ENCODE data around the gene GAS2L3. TPM values are rescaled to one million over a fixed set of nuclear protein-coding genes. Genes with fewer than 3 reads are reported as not detected.

GAS2L3 gene
- total and polyA plus RNA-seq, 8 donors = 0.56 to 5.5 (median 0.81) TPM

DNA sequence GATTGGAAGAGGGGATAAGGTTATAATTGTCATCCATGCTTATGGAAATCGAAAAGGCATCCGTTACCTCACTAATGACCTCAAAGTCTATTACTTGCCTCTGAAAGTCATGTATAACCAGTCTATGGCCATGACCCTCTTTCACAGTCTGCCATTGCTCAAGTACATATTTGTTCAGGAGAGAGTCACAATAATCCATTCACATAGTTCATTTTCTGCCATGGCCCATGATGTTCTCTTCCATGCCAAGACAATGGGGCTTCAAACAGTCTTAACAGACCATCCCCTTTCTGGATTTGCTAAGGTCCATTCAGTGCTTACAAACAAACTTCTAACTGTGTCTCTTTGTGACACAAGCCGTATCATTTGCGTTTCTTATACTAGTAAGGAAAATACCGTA lies 5.4 kb downstream of the GAS2L3 start:
- ATAC-seq = no peak
- 89 to 93% methylated on average over 5 of the region's 5 CpGs for WGBS, 2 donors
- intact Hi-C loops (cut with DNase I) = no loop called here

DNA sequence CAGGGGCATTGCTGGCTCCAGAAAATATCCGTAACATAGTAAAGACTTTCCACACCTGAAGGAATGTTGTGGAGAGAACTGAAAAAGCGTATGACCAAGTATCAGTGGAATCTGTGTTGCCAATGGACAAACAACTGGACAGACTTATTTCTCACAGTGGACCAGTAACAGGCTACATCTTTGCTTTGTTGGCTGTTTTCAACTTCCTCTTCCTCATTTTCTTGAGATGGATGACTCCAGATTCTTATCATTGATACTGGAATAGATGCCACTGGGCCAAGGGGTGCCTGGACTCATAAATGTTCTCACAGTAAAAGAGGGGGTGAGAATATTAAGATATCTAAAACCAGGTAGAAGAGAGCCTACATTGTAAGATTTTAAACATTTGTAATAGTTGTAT lies 6.4 kb downstream of the GAS2L3 start:
- 47 to 92% methylated on average over 2 of the region's 2 CpGs for WGBS, 2 donors
- no peak for FAIRE-seq
- intact Hi-C loops (cut with DNase I) = no loop called here
- no peak for ATAC-seq
- Histone ChIP-seq H3K9me3 (peaks cover 0 to 2% (median 0%) of the 10 kb centered on the region in 4 donors), H3K27me3 (peaks cover 0 to 4% (median 0%) of the 10 kb centered on the region in 4 donors), H3K27ac (no peak overlapping the region), H3K4me3 (no peak overlapping the region), H3K4me1 (peaks cover 0 to 5% (median 0%) of the 10 kb centered on the region in 3 donors), H3K36me3 (no peaks in the 10 kb centered on the region)
- TF ChIP-seq, protein P1, sequence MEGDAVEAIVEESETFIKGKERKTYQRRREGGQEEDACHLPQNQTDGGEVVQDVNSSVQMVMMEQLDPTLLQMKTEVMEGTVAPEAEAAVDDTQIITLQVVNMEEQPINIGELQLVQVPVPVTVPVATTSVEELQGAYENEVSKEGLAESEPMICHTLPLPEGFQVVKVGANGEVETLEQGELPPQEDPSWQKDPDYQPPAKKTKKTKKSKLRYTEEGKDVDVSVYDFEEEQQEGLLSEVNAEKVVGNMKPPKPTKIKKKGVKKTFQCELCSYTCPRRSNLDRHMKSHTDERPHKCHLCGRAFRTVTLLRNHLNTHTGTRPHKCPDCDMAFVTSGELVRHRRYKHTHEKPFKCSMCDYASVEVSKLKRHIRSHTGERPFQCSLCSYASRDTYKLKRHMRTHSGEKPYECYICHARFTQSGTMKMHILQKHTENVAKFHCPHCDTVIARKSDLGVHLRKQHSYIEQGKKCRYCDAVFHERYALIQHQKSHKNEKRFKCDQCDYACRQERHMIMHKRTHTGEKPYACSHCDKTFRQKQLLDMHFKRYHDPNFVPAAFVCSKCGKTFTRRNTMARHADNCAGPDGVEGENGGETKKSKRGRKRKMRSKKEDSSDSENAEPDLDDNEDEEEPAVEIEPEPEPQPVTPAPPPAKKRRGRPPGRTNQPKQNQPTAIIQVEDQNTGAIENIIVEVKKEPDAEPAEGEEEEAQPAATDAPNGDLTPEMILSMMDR (IDR thresholded peaks at IDR 0.05) = no peak
- DNase-seq = no peak

More for the DNA sequence above, 5.4 kb downstream of the GAS2L3 start:
- H3K9me3 ChIP-seq = peaks cover 0 to 2% (median 0%) of the 10 kb centered on the region in 4 donors
- no peak for DNase-seq
- H3K4me3 ChIP-seq = no peak overlapping the region
- peaks cover 0 to 9% (median 5%) of the 10 kb centered on the region in 3 donors for H3K4me1 ChIP-seq
- FAIRE-seq = no peak
- peaks cover 0 to 4% (median 0%) of the 10 kb centered on the region in 4 donors for H3K27me3 ChIP-seq
- no peak overlapping the region for H3K27ac ChIP-seq
- H3K36me3 ChIP-seq = no peaks in the 10 kb centered on the region
- TF ChIP-seq, protein P1 (IDR thresholded peaks at IDR 0.05) = no peak

DNA sequence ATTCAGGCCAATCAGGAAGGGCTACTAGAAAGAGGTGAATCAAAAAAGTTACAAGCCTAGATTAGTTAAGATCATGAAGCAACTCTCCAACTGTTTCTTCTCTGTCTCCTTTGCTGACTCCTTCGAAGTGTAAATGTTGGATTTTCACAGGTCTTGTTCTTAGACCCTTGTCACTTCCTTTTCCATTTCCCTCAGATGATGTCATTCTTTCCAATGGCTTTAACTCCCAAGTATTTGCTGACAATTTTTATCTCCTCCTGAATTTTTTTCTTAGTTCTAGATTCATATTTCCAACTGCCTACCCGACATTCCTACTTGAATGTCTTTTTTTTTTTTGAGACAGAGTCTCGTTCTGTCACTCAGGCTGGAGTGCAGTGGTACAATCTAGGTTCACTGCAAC lies 10.8 kb downstream of the GAS2L3 start:
- 81 to 94% methylated on average over 3 of the region's 3 CpGs for WGBS, 2 donors
- FAIRE-seq = no peak
- H3K27ac ChIP-seq = no peak overlapping the region
- TF ChIP-seq, protein P1 (IDR thresholded peaks at IDR 0.05) = no peak
- no peak for DNase-seq
- no peak overlapping the region for H3K4me3 ChIP-seq
- intact Hi-C loops (cut with DNase I) = no loop called here
- no peak for ATAC-seq
- no peaks in the 10 kb centered on the region for H3K4me1 ChIP-seq
- no peaks in the 10 kb centered on the region for H3K36me3 ChIP-seq
- H3K9me3 ChIP-seq = peaks cover 0 to 2% (median 0%) of the 10 kb centered on the region in 4 donors
- no peaks in the 10 kb centered on the region for H3K27me3 ChIP-seq

GRCh38 chr12:100591979-100592378 lies 18.5 kb downstream of the GAS2L3 start:
- Histone ChIP-seq H3K4me1 (no peaks in the 10 kb centered on the region), H3K36me3 (no peaks in the 10 kb centered on the region), H3K4me3 (no peak overlapping the region), H3K27me3 (no peaks in the 10 kb centered on the region), H3K27ac (no peak overlapping the region), H3K9me3 (no peaks in the 10 kb centered on the region)
- intact Hi-C loops (cut with DNase I) = no loop called here
- TF ChIP-seq, protein P1 (IDR thresholded peaks at IDR 0.05) = no peak
- FAIRE-seq (no peak), DNase-seq (no peak), ATAC-seq (no peak)
- WGBS, 2 donors = 58 to 64% methylated on average over 4 of the region's 4 CpGs

- 63 to 65% methylated on average over 5 of the region's 5 CpGs for WGBS, 2 donors
- no peaks in the 10 kb centered on the region for H3K36me3 ChIP-seq
- TF ChIP-seq, protein P1 (IDR thresholded peaks at IDR 0.05) = no peak
- FAIRE-seq (no peak), DNase-seq (no peak), ATAC-seq (no peak)
- H3K27ac ChIP-seq = no peak overlapping the region
- no peaks in the 10 kb centered on the region for H3K4me1 ChIP-seq
- intact Hi-C loops (cut with DNase I) = no loop called here
- H3K27me3 ChIP-seq = no peaks in the 10 kb centered on the region
- H3K9me3 ChIP-seq = no peaks in the 10 kb centered on the region
- no peak overlapping the region for H3K4me3 ChIP-seq
These were observed 20.0 kb downstream of the GAS2L3 start for GRCh38 chr12:100593490-100593889.
